ENCODE data around the gene PAQR5. TPM values are rescaled to one million over a fixed set of nuclear protein-coding genes. Genes with fewer than 3 reads are reported as not detected.

PAQR5 gene
- total and polyA plus RNA-seq, 4 donors: 0.19 to 1.1 (median 0.53) TPM

GRCh38 chr15:69358850-69359249 lies 60.1 kb downstream of the PAQR5 start (continued):
- TF ChIP-seq FOXA2 (IDR thresholded peaks at IDR 0.05) (no peak), NR2F2 (IDR thresholded peaks at IDR 0.05) (no peak)

- TF ChIP-seq TAF1 (conservative IDR thresholded peaks at IDR 0.05) (no peak), RAD21 (IDR thresholded peaks at IDR 0.05) (no peak), YY1 (IDR thresholded peaks at IDR 0.05) (no peak), HNF4A (conservative IDR thresholded peaks at IDR 0.05) (no peak)
- TF ChIP-seq, protein P1, sequence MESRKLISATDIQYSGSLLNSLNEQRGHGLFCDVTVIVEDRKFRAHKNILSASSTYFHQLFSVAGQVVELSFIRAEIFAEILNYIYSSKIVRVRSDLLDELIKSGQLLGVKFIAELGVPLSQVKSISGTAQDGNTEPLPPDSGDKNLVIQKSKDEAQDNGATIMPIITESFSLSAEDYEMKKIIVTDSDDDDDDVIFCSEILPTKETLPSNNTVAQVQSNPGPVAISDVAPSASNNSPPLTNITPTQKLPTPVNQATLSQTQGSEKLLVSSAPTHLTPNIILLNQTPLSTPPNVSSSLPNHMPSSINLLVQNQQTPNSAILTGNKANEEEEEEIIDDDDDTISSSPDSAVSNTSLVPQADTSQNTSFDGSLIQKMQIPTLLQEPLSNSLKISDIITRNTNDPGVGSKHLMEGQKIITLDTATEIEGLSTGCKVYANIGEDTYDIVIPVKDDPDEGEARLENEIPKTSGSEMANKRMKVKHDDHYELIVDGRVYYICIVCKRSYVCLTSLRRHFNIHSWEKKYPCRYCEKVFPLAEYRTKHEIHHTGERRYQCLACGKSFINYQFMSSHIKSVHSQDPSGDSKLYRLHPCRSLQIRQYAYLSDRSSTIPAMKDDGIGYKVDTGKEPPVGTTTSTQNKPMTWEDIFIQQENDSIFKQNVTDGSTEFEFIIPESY (IDR thresholded peaks at IDR 0.05): no peak
- 94% methylated on average over 3 of the region's 3 CpGs for WGBS
- H3K9me3 ChIP-seq (ENCODE audit: control insufficient read depth in 4 of 4, low read length in 3 of 4): peaks cover 0 to 2% (median 0%) of the 10 kb centered on the region in 4 donors
- H3K4me1 ChIP-seq (ENCODE audit: control insufficient read depth in 4 of 4, insufficient read depth in 4 of 4, low read length in 3 of 4): no peaks in the 10 kb centered on the region
- no peak overlapping the region for H3K9ac ChIP-seq (ENCODE audit: low read depth in 1 of 2, low read length in 2 of 2)
- no peaks in the 10 kb centered on the region for H3K36me3 ChIP-seq (ENCODE audit: control insufficient read depth in 4 of 4, insufficient read depth in 3 of 4, low read depth in 1 of 4, low read length in 3 of 4)
- no peak overlapping the region for H3K27ac ChIP-seq (ENCODE audit: low read depth in 1 of 2, low read length in 2 of 2)
- H3K4me3 ChIP-seq (ENCODE audit: low read depth in 1 of 3, low read length in 3 of 3): no peak overlapping the region
- no peaks in the 10 kb centered on the region for H3K27me3 ChIP-seq (ENCODE audit: control insufficient read depth in 4 of 4, insufficient read depth in 4 of 4, low read length in 3 of 4)
- no peak for DNase-seq (ENCODE audit: low spot score)
Measured at GRCh38 chr15:69359722-69360121, 61.0 kb downstream of the PAQR5 start.

DNA sequence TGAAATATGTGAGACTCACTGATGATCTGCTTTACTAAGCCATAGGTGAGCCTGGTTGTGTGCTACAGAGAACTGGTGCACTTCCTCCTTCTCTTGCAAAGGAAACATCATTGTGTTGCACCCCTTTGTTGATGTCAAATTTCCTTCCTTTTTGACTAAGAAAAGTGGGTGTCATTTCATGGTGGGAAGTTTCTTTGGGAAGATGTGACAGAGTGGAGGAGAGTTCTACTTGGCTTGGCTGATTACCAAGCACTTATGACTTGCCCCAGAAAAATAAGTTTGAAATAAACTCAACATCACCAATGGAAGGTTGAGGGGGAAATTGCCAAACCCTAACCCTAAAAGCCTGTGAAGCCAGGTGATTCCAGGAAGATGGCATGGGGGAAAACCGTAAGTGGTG lies 61.9 kb downstream of the PAQR5 start:
- TF ChIP-seq, protein P1 (IDR thresholded peaks at IDR 0.05): no peak
- TF ChIP-seq YY1 (IDR thresholded peaks at IDR 0.05): no peak
- no peak for TF ChIP-seq MAX (IDR thresholded peaks at IDR 0.05)
- no peak for TF ChIP-seq SP1 (IDR thresholded peaks at IDR 0.05)
- no peak for TF ChIP-seq RXRA (IDR thresholded peaks at IDR 0.05)
- TF ChIP-seq GABPA (IDR thresholded peaks at IDR 0.05 in 1 of 2, conservative IDR thresholded peaks at IDR 0.05 in 1 of 2): no peak
- no peak for TF ChIP-seq TAF1 (conservative IDR thresholded peaks at IDR 0.05)
- no peak for TF ChIP-seq FOXA2 (IDR thresholded peaks at IDR 0.05)
- TF ChIP-seq NR2F2 (IDR thresholded peaks at IDR 0.05): no peak
- TF ChIP-seq JUND (IDR thresholded peaks at IDR 0.05): no peak
- TF ChIP-seq HNF4G (IDR thresholded peaks at IDR 0.05): no peak
- TF ChIP-seq, protein P2, sequence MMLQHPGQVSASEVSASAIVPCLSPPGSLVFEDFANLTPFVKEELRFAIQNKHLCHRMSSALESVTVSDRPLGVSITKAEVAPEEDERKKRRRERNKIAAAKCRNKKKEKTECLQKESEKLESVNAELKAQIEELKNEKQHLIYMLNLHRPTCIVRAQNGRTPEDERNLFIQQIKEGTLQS (IDR thresholded peaks at IDR 0.05): no peak
- TF ChIP-seq RAD21 (IDR thresholded peaks at IDR 0.05): no peak
- TF ChIP-seq, protein P3, sequence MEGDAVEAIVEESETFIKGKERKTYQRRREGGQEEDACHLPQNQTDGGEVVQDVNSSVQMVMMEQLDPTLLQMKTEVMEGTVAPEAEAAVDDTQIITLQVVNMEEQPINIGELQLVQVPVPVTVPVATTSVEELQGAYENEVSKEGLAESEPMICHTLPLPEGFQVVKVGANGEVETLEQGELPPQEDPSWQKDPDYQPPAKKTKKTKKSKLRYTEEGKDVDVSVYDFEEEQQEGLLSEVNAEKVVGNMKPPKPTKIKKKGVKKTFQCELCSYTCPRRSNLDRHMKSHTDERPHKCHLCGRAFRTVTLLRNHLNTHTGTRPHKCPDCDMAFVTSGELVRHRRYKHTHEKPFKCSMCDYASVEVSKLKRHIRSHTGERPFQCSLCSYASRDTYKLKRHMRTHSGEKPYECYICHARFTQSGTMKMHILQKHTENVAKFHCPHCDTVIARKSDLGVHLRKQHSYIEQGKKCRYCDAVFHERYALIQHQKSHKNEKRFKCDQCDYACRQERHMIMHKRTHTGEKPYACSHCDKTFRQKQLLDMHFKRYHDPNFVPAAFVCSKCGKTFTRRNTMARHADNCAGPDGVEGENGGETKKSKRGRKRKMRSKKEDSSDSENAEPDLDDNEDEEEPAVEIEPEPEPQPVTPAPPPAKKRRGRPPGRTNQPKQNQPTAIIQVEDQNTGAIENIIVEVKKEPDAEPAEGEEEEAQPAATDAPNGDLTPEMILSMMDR (IDR thresholded peaks at IDR 0.05; ENCODE audit: low read depth, low read length, missing input control): no peak
- TF ChIP-seq EGR1 (IDR thresholded peaks at IDR 0.05; ENCODE audit: low read depth in 2 of 2): no peak
- TF ChIP-seq HNF4A (conservative IDR thresholded peaks at IDR 0.05): no peak
- TF ChIP-seq FOXA1 (IDR thresholded peaks at IDR 0.05): no peak
- TF ChIP-seq REST (IDR thresholded peaks at IDR 0.05): no peak
- Histone ChIP-seq H3K27me3 (ENCODE audit: control insufficient read depth in 4 of 4, insufficient read depth in 4 of 4, low read length in 3 of 4) (no peaks in the 10 kb centered on the region), H3K27ac (ENCODE audit: low read depth in 1 of 2, low read length in 2 of 2) (no peak overlapping the region), H3K36me3 (ENCODE audit: control insufficient read depth in 4 of 4, insufficient read depth in 3 of 4, low read depth in 1 of 4, low read length in 3 of 4) (no peaks in the 10 kb centered on the region), H3K4me3 (ENCODE audit: low read depth in 1 of 3, low read length in 3 of 3) (no peak overlapping the region), H3K9me3 (ENCODE audit: control insufficient read depth in 4 of 4, low read length in 3 of 4) (peaks cover 0 to 2% (median 0%) of the 10 kb centered on the region in 4 donors), H3K9ac (ENCODE audit: low read depth in 1 of 2, low read length in 2 of 2) (no peak overlapping the region), H3K4me1 (ENCODE audit: control insufficient read depth in 4 of 4, insufficient read depth in 4 of 4, low read length in 3 of 4) (no peaks in the 10 kb centered on the region)
- 0% methylated on average over 1 of the region's 1 CpG for WGBS
- DNase-seq (ENCODE audit: low spot score): no peak

Measured in liver (tissue), 9 donors.